Mammary epithelial cell (primary cell): Measurements from ENCODE around the gene PLEKHA7.

Experiments used
- CTCF ChIP-seq, 2 donors: IDR thresholded peaks in 1 of 2; conservative IDR thresholded peaks in 1 of 2; 2 replicates each; pipeline ENCODE4 v1.5.1; 2011 to 2012; ENCODE audit warnings: inconsistent platforms in 2 of 2, low read length in 2 of 2, mild to moderate bottlenecking in 2 of 2, control low read depth in 1 of 2, low read depth in 1 of 2; ENCODE audit not compliant: insufficient read depth in 1 of 2; ENCODE audit errors: extremely low read depth in 1 of 2
- EZH2 ChIP-seq: IDR thresholded peaks from 2 replicates; pipeline ENCODE4 v1.6.1; 2012; ENCODE audit warnings: low read length, inconsistent platforms, borderline replicate concordance

GRCh38 chr11:16773981-16774935 is 240.0 kb downstream of the PLEKHA7 start:
- TF ChIP-seq CTCF (conservative IDR thresholded peaks at IDR 0.05 in 1 of 2, IDR thresholded peaks at IDR 0.05 in 1 of 2; ENCODE audit: extremely low read depth in 1 of 2, insufficient read depth in 1 of 2, low read depth in 1 of 2, low read length in 2 of 2) (no peak), EZH2 (no peak)
